Vagina (tissue), 1 donor: ENCODE measurements around the gene NUDT22. TPM values are rescaled to one million over a fixed set of nuclear protein-coding genes. Genes with fewer than 3 reads are reported as not detected.

Experiments used
- total RNA-seq: library from RNA; depleted of rRNA; stranded (reverse); fragments of >200 nt; gene quantifications from one replicate; pipeline ENCODE4 v1.2.3, GENCODE V29; 2016

Gene NUDT22
- total RNA-seq, 1 donor from 2014 or later, result 38.8 TPM

Other genes with a start within 250 kb of the NUDT22 start
- gene OTUB1, start 239.8 kb upstream of the NUDT22 start, total RNA-seq, result 85.0 TPM
- gene FLRT1, start 190.3 kb upstream of the NUDT22 start, total RNA-seq, result 0.49 TPM
- 61.4 TPM for gene MACROD1, start 60.2 kb upstream of the NUDT22 start, total RNA-seq
- 91.3 TPM for gene STIP1, start 40.1 kb upstream of the NUDT22 start, total RNA-seq
- gene FERMT3, start 19.6 kb upstream of the NUDT22 start, total RNA-seq, result 24.3 TPM
- gene TRPT1, start 88 bp upstream of the NUDT22 start, total RNA-seq, result 27.7 TPM
- 43.7 TPM for gene DNAJC4, start 4.3 kb downstream of the NUDT22 start, total RNA-seq
- gene VEGFB, start 8.3 kb downstream of the NUDT22 start, total RNA-seq, result 44.9 TPM
- gene FKBP2, start 14.8 kb downstream of the NUDT22 start, total RNA-seq, result 66.0 TPM
- 85.2 TPM for gene PPP1R14B, start 20.7 kb downstream of the NUDT22 start, total RNA-seq
- 33.1 TPM for gene PLCB3, start 25.3 kb downstream of the NUDT22 start, total RNA-seq
- gene BAD, start 58.4 kb downstream of the NUDT22 start, total RNA-seq, result 83.5 TPM
- gene GPR137, start 59.6 kb downstream of the NUDT22 start, total RNA-seq, result 20.6 TPM
- 0.98 TPM for gene KCNK4, start 65.0 kb downstream of the NUDT22 start, total RNA-seq
- gene CATSPERZ, start 74.1 kb downstream of the NUDT22 start, total RNA-seq, result not detected
- 44.4 TPM for gene ESRRA, start 79.2 kb downstream of the NUDT22 start, total RNA-seq
- gene TRMT112, start 91.3 kb downstream of the NUDT22 start, total RNA-seq, result 195 TPM
- gene PRDX5, start 91.8 kb downstream of the NUDT22 start, total RNA-seq, result 229 TPM
- gene CCDC88B, start 113.9 kb downstream of the NUDT22 start, total RNA-seq, result 7.9 TPM
- gene RPS6KA4, start 132.9 kb downstream of the NUDT22 start, total RNA-seq, result 39.3 TPM